ENCODE results near the gene MYO1G.
A peak's percentile ranks its signal among the peaks of the same experiment; 100 is the strongest.

The MYO1G gene

DNA sequence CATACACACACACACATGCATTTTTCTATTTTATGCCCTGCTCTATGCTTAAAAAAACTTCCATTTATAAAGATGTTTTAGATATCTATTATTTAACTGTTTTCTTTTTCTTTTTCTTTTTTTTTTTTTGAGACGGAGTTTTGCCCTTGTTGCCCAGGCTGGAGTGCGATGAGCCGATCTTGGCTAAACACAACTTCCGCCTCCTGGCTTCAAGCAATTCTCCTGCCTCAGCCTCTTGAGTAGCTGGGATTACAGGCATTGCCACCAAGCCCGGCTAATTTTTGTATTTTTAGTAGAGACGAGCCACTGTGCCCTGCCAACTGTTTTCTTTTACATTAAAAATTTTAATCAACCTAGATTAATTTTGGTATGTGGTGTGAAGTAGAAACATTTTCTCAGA lies 47.9 kb downstream of the MYO1G start:
- no peak for DNase-seq

GRCh38 chr7:44922351-44922694 lies 56.5 kb downstream of the MYO1G start:
- DNase-seq = no peak

GRCh38 chr7:44921607-44922350 lies 57.0 kb downstream of the MYO1G start:
- DNase-seq = peak; percentile 59

DNA sequence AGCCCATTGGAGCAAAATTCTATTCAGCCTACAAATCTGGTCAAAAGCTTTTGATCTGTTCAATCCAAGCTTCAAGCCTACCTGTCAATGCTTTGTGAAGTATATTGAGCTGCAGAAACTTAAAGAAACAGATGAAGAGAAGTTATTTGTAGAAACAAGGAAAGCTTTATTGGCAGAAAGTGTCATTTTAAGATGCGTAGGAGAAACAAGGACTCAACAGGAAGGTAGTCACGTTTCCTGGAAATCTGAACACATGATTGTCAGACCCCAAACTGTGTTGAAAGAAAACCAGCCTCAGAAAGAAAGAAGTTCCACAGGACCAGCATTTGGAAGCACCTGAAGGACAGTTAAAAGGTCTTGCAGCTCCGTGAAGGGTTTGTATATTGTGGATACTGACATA lies 58.7 kb downstream of the MYO1G start:
- DNase-seq = no peak

DNA sequence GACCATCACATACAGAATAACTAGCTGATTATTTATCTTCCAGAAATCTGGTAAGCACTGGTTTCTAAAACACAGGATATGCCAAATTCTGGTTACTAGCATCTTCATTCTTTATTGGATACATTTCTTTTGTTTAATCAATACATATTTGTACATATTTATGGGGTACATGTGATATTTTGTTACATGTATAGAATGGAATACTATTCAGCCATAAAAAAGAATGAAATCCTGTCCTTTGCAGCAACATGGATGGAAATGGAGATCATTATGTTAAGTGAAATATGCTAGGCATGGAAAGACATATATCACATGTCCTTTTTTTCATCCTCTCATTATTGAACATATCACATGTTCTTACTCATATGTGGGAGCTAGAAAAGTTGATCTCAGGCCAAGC lies 60.8 kb downstream of the MYO1G start:
- DNase-seq = no peak

DNA sequence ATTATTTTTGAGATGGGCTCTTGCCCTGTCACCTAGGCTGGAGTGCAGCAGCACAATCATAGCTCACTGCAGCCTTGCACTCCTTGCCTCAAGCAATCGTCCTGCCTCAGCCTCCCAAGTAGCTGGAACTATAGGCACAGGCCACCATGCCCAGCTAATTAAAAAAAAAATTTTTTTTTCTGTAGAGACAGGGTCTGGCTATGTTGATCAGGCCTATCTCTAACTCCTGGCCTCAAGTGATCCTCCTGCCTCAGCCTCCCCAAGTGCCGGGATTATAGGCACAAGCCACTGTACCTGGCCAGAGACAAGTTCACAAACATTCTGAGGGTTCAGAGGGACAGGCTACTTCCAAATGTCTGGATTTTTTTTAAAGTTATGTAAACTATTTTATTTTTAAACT lies 61.4 kb downstream of the MYO1G start:
- DNase-seq = no peak

- peak; percentile 75 for DNase-seq
Measured at GRCh38 chr7:44914992-44915607, 63.7 kb downstream of the MYO1G start.

GRCh38 chr7:44912775-44913347 lies 66.0 kb downstream of the MYO1G start:
- no peak for DNase-seq

Measured in GF-D8 (cell line).